Mesothelial cell of epicardium (in vitro differentiated cells): Measurements from ENCODE around the gene SHE. TPM values are rescaled to one million over a fixed set of nuclear protein-coding genes. Genes with fewer than 3 reads are reported as not detected.

Source experiments
- DNase-seq, 2 experiments: peaks; one replicate each; pipeline ENCODE4 v3.0.0; 2021; ENCODE audit warnings: low spot score in 2 of 2; ENCODE audit not compliant: unreplicated experiment in 2 of 2
- H3K27ac Mint-ChIP-seq: 2 replicates; pipeline ENCODE4 v1.8.0; 2021; ENCODE audit warnings: mixed read lengths
- H3K27me3 Mint-ChIP-seq: 2 replicates; pipeline ENCODE4 v1.8.0; 2021; ENCODE audit warnings: low read depth, mixed read lengths
- H3K36me3 Mint-ChIP-seq: 2 replicates; pipeline ENCODE4 v1.8.0; 2021; ENCODE audit warnings: mixed read lengths
- H3K4me1 Mint-ChIP-seq: 2 replicates; pipeline ENCODE4 v1.8.0; 2021; ENCODE audit warnings: mixed read lengths
- H3K4me3 Mint-ChIP-seq: 2 replicates; pipeline ENCODE4 v1.8.0; 2021; ENCODE audit warnings: mild to moderate bottlenecking, moderate library complexity, mixed read lengths
- H3K9me3 Mint-ChIP-seq: 2 replicates; pipeline ENCODE4 v1.8.0; 2021; ENCODE audit warnings: mixed read lengths
- total RNA-seq: library from RNA; stranded (reverse); gene quantifications from 3 replicates; pipeline ENCODE4 v1.2.1, GENCODE V29; 2021
- TF ChIP-seq, protein P1 (sequence below): fragments of 200-600 bp; sonication (generic); IDR thresholded peaks from one replicate; pipeline ENCODE4 v1.5.0; 2021; ENCODE audit warnings: antibody characterized with exemption; ENCODE audit not compliant: unreplicated experiment

Gene SHE
- total RNA-seq, 1 donor from 2014 or later: 0.29 TPM

DNA sequence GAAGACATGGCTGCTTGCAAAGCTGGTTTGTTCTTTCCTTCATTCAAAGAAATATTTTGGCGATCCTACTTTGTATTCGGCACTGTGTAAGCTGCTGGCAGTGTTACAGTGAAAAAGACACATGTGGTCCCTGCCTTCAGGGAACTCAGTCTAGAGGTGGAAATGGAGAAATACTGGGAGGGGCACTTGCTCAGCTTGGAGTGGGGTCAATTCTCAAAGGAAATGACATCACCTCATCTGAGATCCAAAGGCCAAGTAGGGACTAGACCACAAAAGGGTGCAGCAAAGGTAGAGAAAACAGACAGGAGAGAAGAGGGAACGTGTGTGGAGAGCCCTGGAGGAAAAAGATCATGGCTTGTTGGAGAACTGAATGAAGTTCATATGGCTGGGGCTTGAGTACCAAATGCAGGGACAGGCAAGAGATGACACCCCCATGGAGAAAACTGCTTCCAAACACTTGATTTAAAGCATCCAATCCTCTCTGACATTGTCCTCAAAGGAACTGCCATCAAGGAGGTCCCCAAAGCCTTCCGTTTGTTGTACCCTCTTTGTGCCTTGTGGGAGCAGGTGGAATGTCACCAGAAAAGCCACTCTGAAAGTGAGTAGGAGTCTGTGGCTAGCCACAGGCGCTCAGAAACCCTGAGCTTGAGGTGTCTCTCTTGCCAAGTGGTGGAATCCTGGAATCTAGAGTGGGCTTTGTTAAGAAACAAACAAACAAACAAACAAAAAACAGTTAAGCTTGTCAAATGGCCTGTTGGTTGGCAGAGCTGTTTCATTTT lies 48.4 kb downstream of the SHE start:
- DNase-seq: no peak
- Mint-ChIP-seq H3K4me3 (no peak overlapping the region), H3K4me1 (no peaks in the 10 kb centered on the region), H3K27ac (no peak overlapping the region), H3K27me3 (peaks cover 31% of the 10 kb centered on the region), H3K9me3 (no peaks in the 10 kb centered on the region), H3K36me3 (no peaks in the 10 kb centered on the region)
- TF ChIP-seq, protein P1, sequence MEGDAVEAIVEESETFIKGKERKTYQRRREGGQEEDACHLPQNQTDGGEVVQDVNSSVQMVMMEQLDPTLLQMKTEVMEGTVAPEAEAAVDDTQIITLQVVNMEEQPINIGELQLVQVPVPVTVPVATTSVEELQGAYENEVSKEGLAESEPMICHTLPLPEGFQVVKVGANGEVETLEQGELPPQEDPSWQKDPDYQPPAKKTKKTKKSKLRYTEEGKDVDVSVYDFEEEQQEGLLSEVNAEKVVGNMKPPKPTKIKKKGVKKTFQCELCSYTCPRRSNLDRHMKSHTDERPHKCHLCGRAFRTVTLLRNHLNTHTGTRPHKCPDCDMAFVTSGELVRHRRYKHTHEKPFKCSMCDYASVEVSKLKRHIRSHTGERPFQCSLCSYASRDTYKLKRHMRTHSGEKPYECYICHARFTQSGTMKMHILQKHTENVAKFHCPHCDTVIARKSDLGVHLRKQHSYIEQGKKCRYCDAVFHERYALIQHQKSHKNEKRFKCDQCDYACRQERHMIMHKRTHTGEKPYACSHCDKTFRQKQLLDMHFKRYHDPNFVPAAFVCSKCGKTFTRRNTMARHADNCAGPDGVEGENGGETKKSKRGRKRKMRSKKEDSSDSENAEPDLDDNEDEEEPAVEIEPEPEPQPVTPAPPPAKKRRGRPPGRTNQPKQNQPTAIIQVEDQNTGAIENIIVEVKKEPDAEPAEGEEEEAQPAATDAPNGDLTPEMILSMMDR: no peak

DNA sequence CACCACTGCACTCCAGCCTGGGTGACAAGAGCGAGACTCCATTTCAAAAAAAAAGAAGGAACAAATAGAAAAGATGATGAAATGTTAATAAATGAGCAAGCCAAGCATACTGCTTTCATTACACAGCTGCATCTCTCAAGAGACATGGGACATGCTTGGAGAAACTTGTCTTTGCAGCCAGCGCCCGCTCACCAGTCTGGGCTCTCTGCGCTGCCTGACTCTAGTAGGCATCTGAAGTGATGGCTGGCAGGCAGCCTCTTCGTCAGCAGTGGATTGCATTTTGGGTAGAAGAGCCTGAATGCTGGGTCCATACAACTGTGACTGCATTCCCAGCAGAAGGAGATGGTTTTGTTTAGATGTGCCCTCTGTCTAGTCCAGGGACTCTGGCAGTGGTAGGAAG lies 49.1 kb downstream of the SHE start:
- Mint-ChIP-seq H3K4me3 (no peak overlapping the region), H3K27me3 (peaks cover 31% of the 10 kb centered on the region), H3K9me3 (no peaks in the 10 kb centered on the region), H3K27ac (no peak overlapping the region), H3K36me3 (no peaks in the 10 kb centered on the region), H3K4me1 (no peaks in the 10 kb centered on the region)
- TF ChIP-seq, protein P1: no peak
- DNase-seq: no peak

DNA sequence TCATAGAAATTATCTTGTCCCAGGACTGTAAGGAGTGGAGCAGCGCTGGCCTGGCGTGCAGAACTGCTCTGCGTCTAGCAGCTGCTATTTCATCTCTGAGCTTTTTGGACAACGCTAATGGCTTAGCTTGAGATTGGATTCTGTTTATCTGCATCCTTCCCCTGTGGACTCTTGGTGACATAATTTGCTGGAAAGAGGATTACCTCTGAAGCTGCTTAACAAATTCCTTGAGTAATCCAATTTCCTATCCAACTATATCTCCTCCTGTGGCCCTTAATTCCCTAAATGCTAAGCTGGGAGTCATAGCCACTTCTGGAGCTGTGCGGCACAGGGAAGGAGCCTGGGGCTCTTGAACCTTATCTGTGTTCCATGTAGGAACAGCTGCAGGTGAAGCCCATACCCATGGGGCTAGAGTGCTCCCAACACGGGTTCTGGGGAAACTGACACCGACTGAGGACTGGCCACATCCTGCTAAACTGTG lies 53.8 kb downstream of the SHE start:
- Mint-ChIP-seq H3K4me3 (no peak overlapping the region), H3K4me1 (peaks cover 7% of the 10 kb centered on the region), H3K27ac (peak overlapping the region; percentile 39), H3K9me3 (no peaks in the 10 kb centered on the region), H3K27me3 (peaks cover 27% of the 10 kb centered on the region), H3K36me3 (no peaks in the 10 kb centered on the region)
- TF ChIP-seq, protein P1: no peak
- no peak for DNase-seq

DNA sequence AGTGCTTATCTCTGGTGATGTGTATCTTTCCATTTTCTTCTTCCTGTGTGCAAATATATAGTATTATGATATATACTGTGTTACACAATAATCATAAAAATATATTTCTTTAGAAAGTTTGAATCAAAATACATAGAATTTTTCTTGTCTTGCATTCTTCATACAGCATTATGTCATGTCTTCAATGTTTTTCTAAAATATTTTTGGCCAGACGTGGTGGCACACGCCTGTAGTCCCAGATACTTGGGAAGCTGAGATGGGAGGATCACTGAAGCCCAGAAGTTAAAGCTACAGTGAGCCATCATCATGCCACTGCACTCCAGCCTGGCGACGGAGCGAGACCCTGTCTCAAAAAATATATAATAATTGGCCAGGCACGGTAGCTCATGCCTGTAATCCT lies 55.4 kb downstream of the SHE start:
- no peak overlapping the region for H3K27ac Mint-ChIP-seq
- peaks cover 19% of the 10 kb centered on the region for H3K4me1 Mint-ChIP-seq
- no peaks in the 10 kb centered on the region for H3K36me3 Mint-ChIP-seq
- H3K27me3 Mint-ChIP-seq: peaks cover 15% of the 10 kb centered on the region
- H3K4me3 Mint-ChIP-seq: no peak overlapping the region
- no peaks in the 10 kb centered on the region for H3K9me3 Mint-ChIP-seq
- TF ChIP-seq, protein P1: no peak
- no peak for DNase-seq

DNA sequence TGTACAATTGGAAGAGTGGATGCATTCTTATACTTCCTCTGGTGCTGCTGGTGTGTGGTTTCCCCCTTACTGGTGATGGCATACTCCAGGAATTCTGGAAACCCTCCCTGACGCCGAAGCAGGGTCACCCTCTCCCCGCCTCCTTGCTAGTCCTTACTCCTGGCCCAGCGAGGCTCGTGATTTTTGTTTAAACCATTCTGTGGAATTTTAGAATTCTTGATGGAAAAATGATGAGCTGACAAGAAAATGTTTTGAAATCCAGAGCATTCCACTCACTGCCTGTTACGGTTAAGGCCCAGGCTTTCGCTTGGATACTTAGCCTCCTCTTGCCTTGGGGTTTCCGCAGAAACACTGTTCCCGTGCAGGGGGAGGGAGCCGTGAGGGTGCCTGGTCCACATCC lies 55.9 kb downstream of the SHE start:
- Mint-ChIP-seq H3K36me3 (no peaks in the 10 kb centered on the region), H3K4me3 (no peak overlapping the region), H3K27me3 (peaks cover 13% of the 10 kb centered on the region), H3K9me3 (no peaks in the 10 kb centered on the region), H3K27ac (peak overlapping the region; percentile 78), H3K4me1 (peaks cover 21% of the 10 kb centered on the region)
- DNase-seq: no peak
- TF ChIP-seq, protein P1: no peak
